Prostate gland (tissue), 2 donors: ENCODE data around the gene ITGA1.

Source experiments
- POLR2AphosphoS5 ChIP-seq: sonication (generic); formaldehyde crosslinking; IDR thresholded peaks from one replicate; pipeline ENCODE4 v1.6.1; 2017; ENCODE audit warnings: antibody characterized with exemption
- TF ChIP-seq, protein P1 (sequence below), 4 experiments: fragments of 200-600 bp in 2 of 4; fragments of 450-650 bp in 2 of 4; sonication (generic) in 2 of 4; IDR thresholded peaks; 1 replicate in 3 of 4; 2 replicates in 1 of 4; pipeline ENCODE4 v1.5.1; 2016 to 2019; ENCODE audit warnings: antibody characterized with exemption in 4 of 4, mild to moderate bottlenecking in 2 of 4, moderate library complexity in 2 of 4

DNA sequence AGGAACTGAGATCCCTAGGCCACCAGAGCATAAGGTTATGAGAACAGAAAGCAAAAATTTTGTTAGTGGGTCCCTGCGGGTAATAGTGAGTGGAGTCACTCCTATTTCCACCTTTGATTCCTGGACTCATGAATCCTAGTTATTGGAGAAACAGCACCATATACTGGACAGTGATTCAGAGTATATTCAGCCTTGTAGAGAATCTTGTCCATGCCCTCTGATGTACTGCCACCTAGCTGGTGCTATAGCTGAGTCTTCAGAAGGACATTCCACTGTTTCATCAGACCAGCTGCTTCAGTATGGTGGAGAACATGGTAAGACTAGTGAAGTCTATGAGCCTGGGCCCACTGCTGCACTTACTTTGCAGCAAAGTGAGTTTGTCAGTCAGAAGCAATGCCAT is 176.4 kb downstream of the ITGA1 start:
- no peak for TF ChIP-seq POLR2AphosphoS5
- TF ChIP-seq, protein P1, sequence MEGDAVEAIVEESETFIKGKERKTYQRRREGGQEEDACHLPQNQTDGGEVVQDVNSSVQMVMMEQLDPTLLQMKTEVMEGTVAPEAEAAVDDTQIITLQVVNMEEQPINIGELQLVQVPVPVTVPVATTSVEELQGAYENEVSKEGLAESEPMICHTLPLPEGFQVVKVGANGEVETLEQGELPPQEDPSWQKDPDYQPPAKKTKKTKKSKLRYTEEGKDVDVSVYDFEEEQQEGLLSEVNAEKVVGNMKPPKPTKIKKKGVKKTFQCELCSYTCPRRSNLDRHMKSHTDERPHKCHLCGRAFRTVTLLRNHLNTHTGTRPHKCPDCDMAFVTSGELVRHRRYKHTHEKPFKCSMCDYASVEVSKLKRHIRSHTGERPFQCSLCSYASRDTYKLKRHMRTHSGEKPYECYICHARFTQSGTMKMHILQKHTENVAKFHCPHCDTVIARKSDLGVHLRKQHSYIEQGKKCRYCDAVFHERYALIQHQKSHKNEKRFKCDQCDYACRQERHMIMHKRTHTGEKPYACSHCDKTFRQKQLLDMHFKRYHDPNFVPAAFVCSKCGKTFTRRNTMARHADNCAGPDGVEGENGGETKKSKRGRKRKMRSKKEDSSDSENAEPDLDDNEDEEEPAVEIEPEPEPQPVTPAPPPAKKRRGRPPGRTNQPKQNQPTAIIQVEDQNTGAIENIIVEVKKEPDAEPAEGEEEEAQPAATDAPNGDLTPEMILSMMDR (IDR thresholded peaks at IDR 0.05), result no peak
